Measurements from ENCODE around the gene MRPL10. TPM values are rescaled to one million over a fixed set of nuclear protein-coding genes. Genes with fewer than 3 reads are reported as not detected.

The MRPL10 gene
- total RNA-seq, 4 donors from 2014 or later, result 23.4 to 33.4 (median 29.9) TPM

- peaks cover 0 to 94% (median 32%) of the 10 kb centered on the region in 3 donors for H3K36me3 ChIP-seq
- 90 to 96% methylated on average over 22 of the region's 22 CpGs for WGBS, 2 donors
Observed at GRCh38 chr17:47813512-47814031, 17.8 kb downstream of the MRPL10 start.

GRCh38 chr17:47813077-47813476, 18.3 kb downstream of the MRPL10 start:
- Histone ChIP-seq H3K36me3 (peaks cover 0 to 94% (median 36%) of the 10 kb centered on the region in 3 donors), H3K4me3 (no peak overlapping the region), H3K27ac (no peak overlapping the region), H3K4me1 (peaks cover 0 to 18% (median 3%) of the 10 kb centered on the region in 4 donors), H3K9me3 (no peaks in the 10 kb centered on the region), H3K27me3 (no peaks in the 10 kb centered on the region)
- no peak for TF ChIP-seq POLR2A (IDR thresholded peaks at IDR 0.05)
- no peak for TF ChIP-seq EP300 (IDR thresholded peaks at IDR 0.05)
- no peak for TF ChIP-seq CTCF (IDR thresholded peaks at IDR 0.05)
- no peak for DNase-seq (ENCODE audit: low spot score in 2 of 2)
- WGBS, 2 donors, result 85 to 89% methylated on average over 14 of the region's 14 CpGs

More at GRCh38 chr17:47813512-47814031, 17.8 kb downstream of the MRPL10 start:
- Histone ChIP-seq H3K4me3 (no peak overlapping the region), H3K27ac (no peak overlapping the region), H3K9me3 (no peaks in the 10 kb centered on the region), H3K27me3 (no peaks in the 10 kb centered on the region), H3K4me1 (peaks cover 0 to 18% (median 3%) of the 10 kb centered on the region in 4 donors)
- no peak for TF ChIP-seq EP300 (IDR thresholded peaks at IDR 0.05)
- no peak for TF ChIP-seq POLR2A (IDR thresholded peaks at IDR 0.05)
- TF ChIP-seq CTCF (IDR thresholded peaks at IDR 0.05), result no peak
- no peak for DNase-seq (ENCODE audit: low spot score in 2 of 2)

GRCh38 chr17:47812146-47812920, 19.0 kb downstream of the MRPL10 start:
- WGBS, 2 donors, result 79 to 81% methylated on average over 18 of the region's 18 CpGs
- no peak overlapping the region for H3K4me3 ChIP-seq
- peaks cover 0 to 18% (median 3%) of the 10 kb centered on the region in 4 donors for H3K4me1 ChIP-seq
- peak overlapping the region in 2 of 4 donors; percentile 36 to 57 for H3K27ac ChIP-seq
- H3K9me3 ChIP-seq, result no peaks in the 10 kb centered on the region
- DNase-seq (ENCODE audit: low spot score in 2 of 2), result no peak
- TF ChIP-seq CTCF (IDR thresholded peaks at IDR 0.05) (no peak), POLR2A (IDR thresholded peaks at IDR 0.05) (no peak), EP300 (IDR thresholded peaks at IDR 0.05) (no peak)
- H3K36me3 ChIP-seq, result peaks cover 0 to 94% (median 39%) of the 10 kb centered on the region in 3 donors
- no peaks in the 10 kb centered on the region for H3K27me3 ChIP-seq

GRCh38 chr17:47811709-47812108, 19.6 kb downstream of the MRPL10 start:
- H3K27me3 ChIP-seq, result no peaks in the 10 kb centered on the region
- peaks cover 0 to 94% (median 38%) of the 10 kb centered on the region in 3 donors for H3K36me3 ChIP-seq
- WGBS, 2 donors, result 47 to 51% methylated on average over 7 of the region's 7 CpGs
- no peaks in the 10 kb centered on the region for H3K9me3 ChIP-seq
- H3K4me1 ChIP-seq, result peaks cover 0 to 18% (median 3%) of the 10 kb centered on the region in 4 donors
- no peak overlapping the region for H3K4me3 ChIP-seq
- no peak for DNase-seq (ENCODE audit: low spot score in 2 of 2)
- TF ChIP-seq CTCF (IDR thresholded peaks at IDR 0.05), result no peak
- no peak for TF ChIP-seq POLR2A (IDR thresholded peaks at IDR 0.05)
- no peak for TF ChIP-seq EP300 (IDR thresholded peaks at IDR 0.05)
- H3K27ac ChIP-seq, result peak overlapping the region in 2 of 4 donors; percentile 36 to 57

All from tibial nerve (tissue), 4 donors.